ENCODE data around the gene CALD1.

DNA sequence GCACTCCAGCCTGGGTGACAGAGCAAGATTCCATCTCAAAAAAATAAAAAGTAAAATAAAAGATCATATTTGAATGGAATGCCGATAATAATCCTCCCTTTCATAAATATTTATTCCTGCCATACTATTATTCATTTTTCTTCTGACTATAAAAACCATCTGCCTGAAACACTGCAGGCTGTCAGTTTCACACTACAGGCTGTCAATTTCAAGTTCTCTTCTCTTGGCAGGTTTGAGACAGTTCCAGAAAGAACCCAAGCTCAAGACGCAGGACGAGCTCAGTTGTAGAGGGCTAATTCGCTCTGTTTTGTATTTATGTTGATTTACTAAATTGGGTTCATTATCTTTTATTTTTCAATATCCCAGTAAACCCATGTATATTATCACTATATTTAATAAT lies 188.7 kb downstream of the CALD1 start:
- TF ChIP-seq, protein P1, sequence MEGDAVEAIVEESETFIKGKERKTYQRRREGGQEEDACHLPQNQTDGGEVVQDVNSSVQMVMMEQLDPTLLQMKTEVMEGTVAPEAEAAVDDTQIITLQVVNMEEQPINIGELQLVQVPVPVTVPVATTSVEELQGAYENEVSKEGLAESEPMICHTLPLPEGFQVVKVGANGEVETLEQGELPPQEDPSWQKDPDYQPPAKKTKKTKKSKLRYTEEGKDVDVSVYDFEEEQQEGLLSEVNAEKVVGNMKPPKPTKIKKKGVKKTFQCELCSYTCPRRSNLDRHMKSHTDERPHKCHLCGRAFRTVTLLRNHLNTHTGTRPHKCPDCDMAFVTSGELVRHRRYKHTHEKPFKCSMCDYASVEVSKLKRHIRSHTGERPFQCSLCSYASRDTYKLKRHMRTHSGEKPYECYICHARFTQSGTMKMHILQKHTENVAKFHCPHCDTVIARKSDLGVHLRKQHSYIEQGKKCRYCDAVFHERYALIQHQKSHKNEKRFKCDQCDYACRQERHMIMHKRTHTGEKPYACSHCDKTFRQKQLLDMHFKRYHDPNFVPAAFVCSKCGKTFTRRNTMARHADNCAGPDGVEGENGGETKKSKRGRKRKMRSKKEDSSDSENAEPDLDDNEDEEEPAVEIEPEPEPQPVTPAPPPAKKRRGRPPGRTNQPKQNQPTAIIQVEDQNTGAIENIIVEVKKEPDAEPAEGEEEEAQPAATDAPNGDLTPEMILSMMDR (IDR thresholded peaks at IDR 0.05; ENCODE audit: insufficient read depth, low read length, poor library complexity, severe bottlenecking), result no peak
- no peak for TF ChIP-seq EZH2phosphoT487 (conservative IDR thresholded peaks at IDR 0.05; ENCODE audit: low read length)

Data from SU-DHL-6 (cell line).